Measurements from ENCODE around the gene LYL1. TPM values are rescaled to one million over a fixed set of nuclear protein-coding genes. Genes with fewer than 3 reads are reported as not detected.

Gene LYL1
- total and polyA plus RNA-seq, 9 of the 15 experiments (the other 6 are each of a cell fraction or from before 2014, with no cell fraction given): 1.3 to 266 (median 34.0) TPM

GRCh38 chr19:13097463-13098258, 5.0 kb downstream of the LYL1 start (continued):
- TF ChIP-seq HBP1 (CRISPR knock-in tag; IDR thresholded peaks at IDR 0.05) (peak; percentile 83), ZNF830 (CRISPR knock-in tag; IDR thresholded peaks at IDR 0.05) (peak; percentile 92; the same call in 1 of the 2 replicates), NRF1 (conservative IDR thresholded peaks at IDR 0.05 in 1 of 2, IDR thresholded peaks at IDR 0.05 in 1 of 2) (peak; percentile 19 to 45; a peak in 1 of 4 replicates), ZNF740 (CRISPR knock-in tag; IDR thresholded peaks at IDR 0.05) (peak; percentile 84), ZNF740 (tag; IDR thresholded peaks at IDR 0.05) (peak in 1 of 2 experiments; percentile 94; a peak in 1 of 4 replicates), ZBTB7A (IDR thresholded peaks at IDR 0.05; ENCODE audit: borderline replicate concordance, control insufficient read depth, low read depth, low read length) (peak; percentile 90), NCOR1 (IDR thresholded peaks at IDR 0.05) (peak; percentile 53), CCNT2 (IDR thresholded peaks at IDR 0.05; ENCODE audit: borderline replicate concordance, extremely low read depth, insufficient read length, low read depth, low read length) (peak; percentile 88), ZBTB17 (CRISPR knock-in tag; IDR thresholded peaks at IDR 0.05) (peak; percentile 20; the same call in 1 of the 2 replicates), ZNF347 (CRISPR knock-in tag; IDR thresholded peaks at IDR 0.05; ENCODE audit: low read depth) (0 out of 2 replicates have a peak, but pooled peaks have one; percentile 22), TRIM24 (IDR thresholded peaks at IDR 0.05) (peak in 1 of 2 experiments; percentile 12; a peak in 1 of 4 replicates), E4F1 (CRISPR knock-in tag; IDR thresholded peaks at IDR 0.05; ENCODE audit: borderline replicate concordance) (peak; percentile 75; the same call in 1 of the 2 replicates), CREB3 (tag; conservative IDR thresholded peaks at IDR 0.05; ENCODE audit: low read depth) (no peak), SETDB1 (IDR thresholded peaks at IDR 0.05; ENCODE audit: low read length) (no peak), CBFA2T3 (IDR thresholded peaks at IDR 0.05) (no peak), ZSCAN32 (CRISPR knock-in tag; IDR thresholded peaks at IDR 0.05) (peak; percentile 72; the same call in 1 of the 2 replicates)
- TF ChIP-seq, protein P1, sequence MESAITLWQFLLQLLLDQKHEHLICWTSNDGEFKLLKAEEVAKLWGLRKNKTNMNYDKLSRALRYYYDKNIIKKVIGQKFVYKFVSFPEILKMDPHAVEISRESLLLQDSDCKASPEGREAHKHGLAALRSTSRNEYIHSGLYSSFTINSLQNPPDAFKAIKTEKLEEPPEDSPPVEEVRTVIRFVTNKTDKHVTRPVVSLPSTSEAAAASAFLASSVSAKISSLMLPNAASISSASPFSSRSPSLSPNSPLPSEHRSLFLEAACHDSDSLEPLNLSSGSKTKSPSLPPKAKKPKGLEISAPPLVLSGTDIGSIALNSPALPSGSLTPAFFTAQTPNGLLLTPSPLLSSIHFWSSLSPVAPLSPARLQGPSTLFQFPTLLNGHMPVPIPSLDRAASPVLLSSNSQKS (CRISPR knock-in tag; IDR thresholded peaks at IDR 0.05): peak; percentile 77; the same call in 1 of the 2 replicates
- TF ChIP-seq, protein P2, sequence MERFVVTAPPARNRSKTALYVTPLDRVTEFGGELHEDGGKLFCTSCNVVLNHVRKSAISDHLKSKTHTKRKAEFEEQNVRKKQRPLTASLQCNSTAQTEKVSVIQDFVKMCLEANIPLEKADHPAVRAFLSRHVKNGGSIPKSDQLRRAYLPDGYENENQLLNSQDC (CRISPR knock-in tag; IDR thresholded peaks at IDR 0.05): peak; percentile 45; the same call in 1 of the 2 replicates
- TF ChIP-seq, protein P3, sequence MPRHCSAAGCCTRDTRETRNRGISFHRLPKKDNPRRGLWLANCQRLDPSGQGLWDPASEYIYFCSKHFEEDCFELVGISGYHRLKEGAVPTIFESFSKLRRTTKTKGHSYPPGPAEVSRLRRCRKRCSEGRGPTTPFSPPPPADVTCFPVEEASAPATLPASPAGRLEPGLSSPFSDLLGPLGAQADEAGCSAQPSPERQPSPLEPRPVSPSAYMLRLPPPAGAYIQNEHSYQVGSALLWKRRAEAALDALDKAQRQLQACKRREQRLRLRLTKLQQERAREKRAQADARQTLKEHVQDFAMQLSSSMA (CRISPR knock-in tag; IDR thresholded peaks at IDR 0.05): peak; percentile 66; the same call in 1 of the 2 replicates

All from K562 (cell line).